Activated naive CD8-positive, alpha-beta T cell treated with anti-CD3 and anti-CD28 coated beads for 36 hours (primary cell): Measurements from ENCODE around the gene THAP4. TPM values are rescaled to one million over a fixed set of nuclear protein-coding genes. Genes with fewer than 3 reads are reported as not detected.
"Not testable (repeated sequence)": the region's sequence is repeated elsewhere in the genome, so short reads cannot be mapped to it uniquely, and the experiment has no call there.

Source experiments
- DNase-seq: peaks from one replicate; pipeline ENCODE4 v3.0.0; 2021
- H3K27ac Mint-ChIP-seq: one replicate; pipeline ENCODE4 v1.8.0; 2022; ENCODE audit warnings: mild to moderate bottlenecking, moderate library complexity, mixed read lengths
- H3K27me3 Mint-ChIP-seq: one replicate; pipeline ENCODE4 v1.8.0; 2022; ENCODE audit warnings: mild to moderate bottlenecking, mixed read lengths
- H3K36me3 Mint-ChIP-seq: one replicate; pipeline ENCODE4 v1.8.0; 2021; ENCODE audit warnings: mild to moderate bottlenecking, mixed read lengths
- H3K4me1 Mint-ChIP-seq: one replicate; pipeline ENCODE4 v1.8.0; 2021; ENCODE audit warnings: mixed read lengths
- H3K4me3 Mint-ChIP-seq: one replicate; pipeline ENCODE4 v1.8.0; 2022; ENCODE audit warnings: mild to moderate bottlenecking, moderate library complexity, mixed read lengths
- H3K9me3 Mint-ChIP-seq: one replicate; pipeline ENCODE4 v1.8.0; 2022; ENCODE audit warnings: mixed read lengths
- total RNA-seq, 2 experiments: library from RNA; stranded (reverse); gene quantifications; one replicate each; pipeline ENCODE4 v1.2.3, GENCODE V29; 2021

The THAP4 gene
- total RNA-seq, 2 experiments from 2014 or later = 54.8 to 55.0 TPM

DNA sequence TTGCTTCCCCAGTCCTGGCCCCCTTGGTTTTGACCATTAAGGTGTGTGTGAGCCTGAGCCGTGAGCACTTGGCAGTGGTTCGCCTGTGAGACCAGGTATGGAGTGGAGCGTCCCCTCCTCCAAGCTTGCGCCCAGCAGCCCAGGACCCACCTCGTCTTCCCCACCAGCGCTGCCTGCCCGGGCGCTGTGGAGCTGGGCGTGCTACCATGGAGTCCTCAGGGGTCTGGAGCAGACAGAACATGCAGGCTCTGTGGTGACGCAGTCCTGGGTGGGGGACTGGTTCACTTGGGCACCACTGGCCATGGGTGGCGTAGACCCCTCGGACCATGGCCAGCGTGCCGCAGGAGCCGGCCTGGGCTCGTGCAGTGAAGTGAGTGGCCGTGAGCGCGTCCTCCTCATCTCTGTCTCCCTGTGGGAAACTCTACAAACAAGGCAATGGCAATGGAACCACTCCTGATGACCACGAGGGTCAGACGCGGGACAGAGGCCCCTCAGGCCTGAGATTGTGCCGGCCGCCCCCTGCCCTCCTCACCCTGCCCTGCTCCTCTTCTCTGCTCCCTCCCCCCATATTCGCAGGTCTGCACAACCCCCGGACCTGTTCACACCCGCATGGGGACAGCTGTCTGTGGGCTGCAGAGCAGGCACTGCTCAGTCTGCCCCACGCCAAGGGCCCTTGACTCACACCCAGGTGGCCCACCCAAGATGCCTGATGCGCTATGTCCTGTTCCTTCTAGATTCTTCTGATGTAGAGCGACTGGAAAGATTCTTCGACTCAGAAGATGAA, 34.7 kb upstream of the THAP4 start:
- H3K27me3 Mint-ChIP-seq = no peaks in the 10 kb centered on the region
- H3K4me3 Mint-ChIP-seq = no peak overlapping the region
- no peaks in the 10 kb centered on the region for H3K9me3 Mint-ChIP-seq
- DNase-seq = no peak
- peaks cover 8% of the 10 kb centered on the region for H3K36me3 Mint-ChIP-seq
- peaks cover 3% of the 10 kb centered on the region for H3K4me1 Mint-ChIP-seq
- H3K27ac Mint-ChIP-seq = no peak overlapping the region

DNA sequence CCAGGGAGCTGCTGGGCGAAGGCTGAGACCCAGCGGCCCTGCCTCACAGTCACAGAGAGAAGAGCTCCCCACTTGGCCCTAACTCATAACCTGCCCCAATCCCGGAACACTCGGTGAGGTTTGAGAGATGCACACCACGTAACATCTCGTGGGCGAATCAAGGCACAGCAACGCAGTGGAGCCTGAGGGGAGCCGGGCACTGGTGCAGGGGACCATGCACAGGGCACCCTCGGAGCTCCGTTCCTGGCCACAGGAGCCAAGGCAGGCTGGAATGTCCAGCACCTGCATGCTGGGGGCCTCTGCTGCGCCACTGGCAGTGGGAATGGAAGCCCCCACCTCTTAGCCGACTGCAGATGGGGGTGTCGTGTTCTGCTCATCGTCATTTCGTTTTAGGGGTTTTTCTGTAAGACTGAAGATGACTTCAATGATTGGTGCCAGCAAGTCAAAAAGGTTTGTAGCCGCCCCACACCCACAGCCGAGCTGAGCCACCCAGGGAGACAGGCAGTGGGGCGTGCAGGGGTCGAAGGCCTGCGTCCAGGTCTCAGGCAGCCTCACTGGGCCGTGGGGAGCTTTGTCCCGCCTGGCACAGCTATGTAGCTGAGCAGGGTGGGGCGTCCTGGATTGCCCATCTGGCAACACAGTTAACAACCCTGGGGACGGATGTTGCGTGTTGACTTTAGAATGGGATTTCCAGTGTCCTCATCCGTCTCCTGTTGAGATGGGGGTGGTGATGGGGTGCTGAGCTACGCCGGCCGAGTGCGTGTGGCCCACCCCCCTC, 33.6 kb upstream of the THAP4 start:
- Mint-ChIP-seq H3K4me1 (peaks cover 3% of the 10 kb centered on the region), H3K36me3 (peaks cover 8% of the 10 kb centered on the region), H3K9me3 (no peaks in the 10 kb centered on the region), H3K27ac (no peak overlapping the region), H3K27me3 (no peaks in the 10 kb centered on the region), H3K4me3 (no peak overlapping the region)
- DNase-seq = no peak

DNA sequence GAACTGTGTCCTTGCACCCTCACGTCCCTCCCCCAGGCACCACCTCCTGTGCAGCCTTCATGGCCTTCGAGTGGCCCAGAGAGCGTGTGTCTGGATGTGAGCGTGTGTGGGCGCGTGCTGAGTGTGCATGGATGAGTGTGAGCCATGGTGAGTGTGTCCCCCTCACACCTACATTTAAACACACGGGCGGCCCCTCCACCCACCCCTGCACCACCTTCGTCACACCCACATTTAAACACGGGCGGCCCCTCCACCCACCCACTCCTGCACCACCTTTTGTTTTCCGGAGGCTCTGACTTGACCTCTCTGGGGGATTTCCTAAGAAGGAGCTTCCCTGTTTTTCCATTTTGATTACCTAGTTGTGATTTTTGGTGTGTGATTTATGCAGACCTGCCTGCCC, 31.9 kb upstream of the THAP4 start:
- Mint-ChIP-seq H3K27ac (no peak overlapping the region), H3K27me3 (no peaks in the 10 kb centered on the region), H3K9me3 (no peaks in the 10 kb centered on the region), H3K4me3 (no peak overlapping the region), H3K4me1 (peaks cover 7% of the 10 kb centered on the region), H3K36me3 (peaks cover 5% of the 10 kb centered on the region)
- no peak for DNase-seq

- Mint-ChIP-seq H3K36me3 (peaks cover 5% of the 10 kb centered on the region), H3K27me3 (no peaks in the 10 kb centered on the region)
- no peak for DNase-seq
Measured at GRCh38 chr2:241668354-241668753, 31.4 kb upstream of the THAP4 start.

DNA sequence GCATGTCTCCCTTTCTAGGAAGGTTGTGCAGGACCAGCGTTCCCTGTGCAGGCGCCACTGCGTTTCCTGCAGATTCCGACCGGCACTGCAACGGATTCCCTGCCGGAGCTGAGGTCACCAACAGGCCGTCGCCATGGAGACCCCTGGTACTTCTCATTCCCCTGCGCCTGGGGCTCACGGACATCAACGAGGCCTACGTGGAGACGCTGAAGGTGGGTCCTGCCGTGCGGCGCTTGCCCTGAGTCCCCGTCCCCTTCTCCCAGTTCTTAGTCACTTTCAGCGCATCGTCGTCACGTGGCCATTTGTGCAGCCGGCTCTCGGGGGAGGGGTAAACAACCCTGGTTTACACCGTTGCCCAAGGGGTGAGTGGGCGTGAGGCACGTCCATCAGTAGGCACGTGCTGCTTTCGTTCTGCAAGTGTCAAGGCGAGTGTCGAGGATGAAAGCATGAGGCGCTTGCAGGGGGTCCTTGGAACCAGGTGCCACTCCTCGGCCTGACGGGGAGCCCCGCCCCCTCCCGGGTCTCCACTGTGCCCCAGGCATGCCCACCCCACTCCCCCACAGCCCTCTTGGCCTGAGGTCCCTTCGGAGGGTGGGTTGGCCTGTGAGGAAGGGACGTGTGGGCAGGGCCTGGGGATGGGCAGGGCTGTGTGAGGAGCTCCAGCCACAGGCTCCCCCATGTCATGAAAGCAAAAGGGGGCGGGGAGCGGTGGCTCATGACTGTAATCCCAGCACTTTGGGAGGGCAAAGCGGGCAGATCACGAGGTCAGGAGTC, 29.9 kb upstream of the THAP4 start:
- DNase-seq = no peak
- Mint-ChIP-seq H3K4me1 (peaks cover 5% of the 10 kb centered on the region), H3K9me3 (no peaks in the 10 kb centered on the region), H3K4me3 (no peak overlapping the region), H3K27me3 (no peaks in the 10 kb centered on the region), H3K27ac (no peak overlapping the region), H3K36me3 (peaks cover 5% of the 10 kb centered on the region)

More at GRCh38 chr2:241668354-241668753, 31.4 kb upstream of the THAP4 start:
- Mint-ChIP-seq H3K4me1 (peaks cover 5% of the 10 kb centered on the region), H3K27ac (no peak overlapping the region), H3K9me3 (no peaks in the 10 kb centered on the region), H3K4me3 (no peak overlapping the region)

DNA sequence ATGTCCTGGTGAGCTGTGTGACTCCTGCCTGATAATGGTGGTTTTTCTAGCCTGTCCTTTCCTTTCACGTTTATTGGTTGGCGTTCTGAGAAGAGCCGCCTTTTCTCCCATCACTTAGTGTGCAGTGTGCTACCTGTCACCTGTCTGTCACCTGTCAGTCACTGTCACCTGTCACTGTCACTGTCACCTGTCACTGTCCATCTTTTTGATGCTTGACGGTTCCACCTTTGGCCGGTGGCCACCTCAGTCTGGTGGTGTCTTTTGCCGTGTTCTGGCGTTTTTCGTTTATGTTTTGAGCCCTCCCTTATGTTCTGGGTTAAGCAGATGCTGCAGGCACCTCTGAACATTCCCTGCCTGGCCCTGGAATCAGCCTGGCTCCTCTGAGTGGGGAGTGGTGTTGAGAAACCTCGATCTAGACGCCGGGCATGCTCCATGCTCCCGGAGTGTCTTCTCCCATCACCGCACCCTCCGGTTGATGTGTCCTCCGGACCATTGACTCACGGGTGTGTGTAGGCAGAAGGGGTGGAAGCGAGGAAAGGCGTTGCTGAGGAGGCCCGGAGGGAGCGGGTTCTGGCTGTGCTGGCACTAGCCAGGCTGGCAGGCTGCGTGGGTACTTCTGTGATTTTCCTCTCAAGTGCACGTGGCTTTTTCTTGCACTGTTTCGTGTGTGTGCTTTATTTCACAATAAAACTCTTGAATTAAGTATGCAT, 28.9 kb upstream of the THAP4 start:
- no peak for DNase-seq
- no peaks in the 10 kb centered on the region for H3K27me3 Mint-ChIP-seq
- H3K27ac Mint-ChIP-seq = no peak overlapping the region
- peaks cover 5% of the 10 kb centered on the region for H3K36me3 Mint-ChIP-seq
- peaks cover 5% of the 10 kb centered on the region for H3K4me1 Mint-ChIP-seq
- H3K4me3 Mint-ChIP-seq = no peak overlapping the region
- no peaks in the 10 kb centered on the region for H3K9me3 Mint-ChIP-seq

DNA sequence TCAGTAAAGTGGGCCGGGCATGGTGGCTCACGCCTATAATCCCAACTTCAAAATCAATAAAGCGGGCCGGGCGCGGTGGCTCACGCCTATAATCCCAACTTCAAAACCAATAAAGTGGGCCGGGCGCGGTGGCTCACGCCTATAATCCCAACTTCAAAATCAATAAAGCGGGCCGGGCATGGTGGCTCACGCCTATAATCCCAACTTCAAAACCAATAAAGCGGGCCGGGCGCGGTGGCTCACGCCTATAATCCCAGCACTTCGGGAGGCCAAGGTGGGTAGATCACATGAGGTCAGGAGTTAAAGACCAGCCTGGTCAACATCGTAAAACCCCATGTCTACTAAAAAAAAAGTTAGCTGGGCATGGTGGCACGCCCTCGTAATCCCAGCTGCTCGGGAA, 25.8 kb upstream of the THAP4 start:
- H3K4me1 Mint-ChIP-seq, H3K27me3 Mint-ChIP-seq, H3K27ac Mint-ChIP-seq, H3K4me3 Mint-ChIP-seq, DNase-seq, H3K9me3 Mint-ChIP-seq: not testable (repeated sequence)
- peaks cover 11% of the 10 kb centered on the region for H3K36me3 Mint-ChIP-seq

DNA sequence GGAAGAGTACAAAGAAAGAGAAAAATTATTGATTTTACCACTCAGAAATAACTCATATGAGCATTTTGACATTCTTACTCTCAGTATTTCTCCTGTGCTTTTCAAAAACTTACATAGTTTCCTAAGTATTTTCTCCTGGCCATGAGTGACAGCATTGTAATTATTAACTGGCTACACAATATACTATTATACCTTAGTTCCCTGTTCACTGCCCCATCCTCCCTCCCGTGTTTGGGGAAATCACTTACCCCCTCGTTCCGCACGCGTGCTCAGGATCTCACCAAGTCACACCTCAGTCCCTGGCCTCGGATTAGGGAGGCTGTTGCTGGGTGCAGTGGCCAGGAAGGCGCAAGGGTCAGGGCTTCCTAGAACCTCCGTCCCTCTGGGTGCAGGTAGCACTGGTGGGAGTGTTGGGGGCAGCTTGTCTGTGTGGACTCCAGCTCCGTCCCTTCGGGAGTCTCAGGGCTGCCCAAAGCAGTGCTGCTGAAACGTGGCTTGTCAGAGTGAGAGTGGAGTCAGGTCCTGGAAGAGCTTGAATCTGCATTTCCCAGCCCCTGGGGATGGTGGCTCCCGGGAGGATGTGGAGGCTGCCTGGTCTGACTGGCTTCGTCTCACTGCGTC, 23.7 kb upstream of the THAP4 start:
- no peaks in the 10 kb centered on the region for H3K27me3 Mint-ChIP-seq
- no peak overlapping the region for H3K4me3 Mint-ChIP-seq
- DNase-seq = no peak
- no peaks in the 10 kb centered on the region for H3K9me3 Mint-ChIP-seq
- H3K27ac Mint-ChIP-seq = no peak overlapping the region
- H3K4me1 Mint-ChIP-seq = peaks cover 5% of the 10 kb centered on the region
- H3K36me3 Mint-ChIP-seq = peaks cover 18% of the 10 kb centered on the region

GRCh38 chr2:241659150-241659739, 22.3 kb upstream of the THAP4 start:
- H3K27ac Mint-ChIP-seq = no peak overlapping the region
- H3K36me3 Mint-ChIP-seq = peaks cover 22% of the 10 kb centered on the region
- peak; percentile 23 for DNase-seq
- H3K9me3 Mint-ChIP-seq = no peaks in the 10 kb centered on the region
- H3K4me3 Mint-ChIP-seq = no peak overlapping the region
- no peaks in the 10 kb centered on the region for H3K4me1 Mint-ChIP-seq
- H3K27me3 Mint-ChIP-seq = no peaks in the 10 kb centered on the region

- no peak for DNase-seq
- peaks cover 22% of the 10 kb centered on the region for H3K36me3 Mint-ChIP-seq
- no peak overlapping the region for H3K27ac Mint-ChIP-seq
- H3K4me1 Mint-ChIP-seq = no peaks in the 10 kb centered on the region
- no peaks in the 10 kb centered on the region for H3K9me3 Mint-ChIP-seq
- no peak overlapping the region for H3K4me3 Mint-ChIP-seq
- no peaks in the 10 kb centered on the region for H3K27me3 Mint-ChIP-seq
Measured at GRCh38 chr2:241658296-241658695, 21.3 kb upstream of the THAP4 start.

DNA sequence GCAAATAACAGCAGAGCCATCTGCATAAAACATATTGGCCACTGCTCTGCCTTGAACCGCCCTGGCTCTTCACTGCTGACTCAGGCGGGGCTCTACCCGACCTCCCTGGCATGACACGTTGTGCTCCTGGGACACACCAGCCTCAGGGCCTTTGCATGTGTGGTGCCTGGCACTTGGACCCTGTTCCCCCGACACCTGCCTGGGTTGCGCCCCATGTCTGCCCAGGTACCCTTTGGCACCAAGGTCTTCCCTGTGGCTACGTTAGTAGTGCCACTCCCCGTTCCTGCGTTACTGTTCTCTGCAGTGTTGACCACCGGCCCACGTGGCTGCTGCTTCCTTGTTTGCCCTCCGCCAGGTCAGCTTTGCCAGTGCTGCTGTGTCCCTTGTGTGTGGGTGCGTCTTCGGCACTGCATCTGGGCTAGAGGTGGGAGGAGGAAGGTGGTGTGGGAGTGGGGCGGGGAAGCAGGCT, 20.9 kb upstream of the THAP4 start:
- no peaks in the 10 kb centered on the region for H3K4me1 Mint-ChIP-seq
- no peak for DNase-seq
- H3K27me3 Mint-ChIP-seq = no peaks in the 10 kb centered on the region
- H3K27ac Mint-ChIP-seq = no peak overlapping the region
- H3K36me3 Mint-ChIP-seq = peaks cover 22% of the 10 kb centered on the region
- no peak overlapping the region for H3K4me3 Mint-ChIP-seq
- no peaks in the 10 kb centered on the region for H3K9me3 Mint-ChIP-seq

GRCh38 chr2:241656190-241656741, 19.3 kb upstream of the THAP4 start:
- Mint-ChIP-seq H3K4me3 (no peak overlapping the region), H3K27me3 (no peaks in the 10 kb centered on the region), H3K9me3 (no peaks in the 10 kb centered on the region), H3K4me1 (no peaks in the 10 kb centered on the region), H3K36me3 (peaks cover 24% of the 10 kb centered on the region), H3K27ac (no peak overlapping the region)
- no peak for DNase-seq

GRCh38 chr2:241655516-241656189, 18.7 kb upstream of the THAP4 start:
- H3K27ac Mint-ChIP-seq = no peak overlapping the region
- DNase-seq = no peak
- H3K4me3 Mint-ChIP-seq = no peak overlapping the region
- H3K4me1 Mint-ChIP-seq = no peaks in the 10 kb centered on the region
- no peaks in the 10 kb centered on the region for H3K27me3 Mint-ChIP-seq
- H3K9me3 Mint-ChIP-seq = no peaks in the 10 kb centered on the region
- peaks cover 21% of the 10 kb centered on the region for H3K36me3 Mint-ChIP-seq
